ENCODE data around the gene TPRN. TPM values are rescaled to one million over a fixed set of nuclear protein-coding genes. Genes with fewer than 3 reads are reported as not detected.

Gene TPRN
- polyA plus RNA-seq, 1 donor from 2014 or later, result 8.1 TPM

Small RNAs within 50 kb of the gene (small RNA-seq; reads per million reads assigned to genes)
- gene MIR3621, result 0 reads per million in 3 experiments

Other genes starting within 250 kb of the TPRN start
- 2.9 TPM in 1 of 2 replicates, not detected in the other for gene LCN12, start 248.5 kb downstream of the TPRN start, polyA plus RNA-seq
- gene PTGDS, start 223.2 kb downstream of the TPRN start, polyA plus RNA-seq, result 2.0 TPM in 1 of 2 replicates, not detected in the other
- gene LCNL1, start 217.7 kb downstream of the TPRN start, polyA plus RNA-seq, result 0.76 TPM in 1 of 2 replicates, not detected in the other
- gene PAXX, start 208.3 kb downstream of the TPRN start, polyA plus RNA-seq, result 276 and 346 TPM in 2 replicates
- gene CLIC3, start 204.2 kb downstream of the TPRN start, polyA plus RNA-seq, result not detected in 2 replicates
- gene ABCA2, start 172.5 kb downstream of the TPRN start, polyA plus RNA-seq, result 30.6 and 52.0 TPM in 2 replicates
- 0.56 and 0.69 TPM in 2 replicates for gene FUT7, start 168.7 kb downstream of the TPRN start, polyA plus RNA-seq
- gene NPDC1, start 154.6 kb downstream of the TPRN start, polyA plus RNA-seq, result 161 and 162 TPM in 2 replicates
- not detected in 2 replicates for gene ENTPD2, start 146.7 kb downstream of the TPRN start, polyA plus RNA-seq
- 0.22 and 0.96 TPM in 2 replicates for gene SAPCD2, start 130.2 kb downstream of the TPRN start, polyA plus RNA-seq
- gene UAP1L1, start 123.2 kb downstream of the TPRN start, polyA plus RNA-seq, result 0.21 and 0.36 TPM in 2 replicates
- gene MAN1B1, start 113.8 kb downstream of the TPRN start, polyA plus RNA-seq, result 72.0 and 90.9 TPM in 2 replicates
- gene DPP7, start 86.0 kb downstream of the TPRN start, polyA plus RNA-seq, result 23.3 and 43.3 TPM in 2 replicates
- gene GRIN1, start 61.6 kb downstream of the TPRN start, polyA plus RNA-seq, result 0.58 and 0.68 TPM in 2 replicates
- 2.2 and 3.2 TPM in 2 replicates for gene LRRC26, start 30.7 kb downstream of the TPRN start, polyA plus RNA-seq
- not detected in 2 replicates for gene TMEM210, start 28.7 kb downstream of the TPRN start, polyA plus RNA-seq
- 38.1 and 47.2 TPM in 2 replicates for gene ANAPC2, start 12.2 kb downstream of the TPRN start, polyA plus RNA-seq
- gene SSNA1, start 12.1 kb downstream of the TPRN start, polyA plus RNA-seq, result 170 and 195 TPM in 2 replicates
- gene TMEM203, start 4.9 kb upstream of the TPRN start, polyA plus RNA-seq, result 61.1 and 66.7 TPM in 2 replicates
- 8.8 and 18.2 TPM in 2 replicates for gene NDOR1, start 5.0 kb upstream of the TPRN start, polyA plus RNA-seq
- 1.2 and 1.5 TPM in 2 replicates for gene RNF208, start 21.5 kb upstream of the TPRN start, polyA plus RNA-seq
- 1.3 and 3.3 TPM in 2 replicates for gene CYSRT1, start 24.4 kb upstream of the TPRN start, polyA plus RNA-seq
- gene RNF224, start 26.8 kb upstream of the TPRN start, polyA plus RNA-seq, result 0.26 TPM in 1 of 2 replicates, not detected in the other
- 0.12 and 0.27 TPM in 2 replicates for gene SLC34A3, start 30.2 kb upstream of the TPRN start, polyA plus RNA-seq
- gene TUBB4B, start 40.5 kb upstream of the TPRN start, polyA plus RNA-seq, result 60.3 and 68.8 TPM in 2 replicates
- not detected in 2 replicates for gene STPG3, start 50.5 kb upstream of the TPRN start, polyA plus RNA-seq
- 64.7 and 82.2 TPM in 2 replicates for gene NELFB, start 54.6 kb upstream of the TPRN start, polyA plus RNA-seq
- gene TOR4A, start 77.0 kb upstream of the TPRN start, polyA plus RNA-seq, result 0.50 and 0.70 TPM in 2 replicates
- 1.4 and 2.3 TPM in 2 replicates for gene NRARP, start 101.5 kb upstream of the TPRN start, polyA plus RNA-seq
- 32.9 and 51.3 TPM in 2 replicates for gene EXD3, start 222.4 kb upstream of the TPRN start, polyA plus RNA-seq
- 1.7 and 3.4 TPM in 2 replicates for gene NOXA1, start 222.7 kb upstream of the TPRN start, polyA plus RNA-seq
- not detected in 2 replicates for gene ENTPD8, start 240.6 kb upstream of the TPRN start, polyA plus RNA-seq